ENCODE results near the gene ORAI1. TPM values are rescaled to one million over a fixed set of nuclear protein-coding genes. Genes with fewer than 3 reads are reported as not detected.
A peak's percentile ranks its signal among the peaks of the same experiment; 100 is the strongest.

The ORAI1 gene
- total and polyA plus RNA-seq, 2 of the 13 experiments (the other 11 are each of a cell fraction or from before 2014, with no cell fraction given), result 9.2 to 17.2 TPM

DNA sequence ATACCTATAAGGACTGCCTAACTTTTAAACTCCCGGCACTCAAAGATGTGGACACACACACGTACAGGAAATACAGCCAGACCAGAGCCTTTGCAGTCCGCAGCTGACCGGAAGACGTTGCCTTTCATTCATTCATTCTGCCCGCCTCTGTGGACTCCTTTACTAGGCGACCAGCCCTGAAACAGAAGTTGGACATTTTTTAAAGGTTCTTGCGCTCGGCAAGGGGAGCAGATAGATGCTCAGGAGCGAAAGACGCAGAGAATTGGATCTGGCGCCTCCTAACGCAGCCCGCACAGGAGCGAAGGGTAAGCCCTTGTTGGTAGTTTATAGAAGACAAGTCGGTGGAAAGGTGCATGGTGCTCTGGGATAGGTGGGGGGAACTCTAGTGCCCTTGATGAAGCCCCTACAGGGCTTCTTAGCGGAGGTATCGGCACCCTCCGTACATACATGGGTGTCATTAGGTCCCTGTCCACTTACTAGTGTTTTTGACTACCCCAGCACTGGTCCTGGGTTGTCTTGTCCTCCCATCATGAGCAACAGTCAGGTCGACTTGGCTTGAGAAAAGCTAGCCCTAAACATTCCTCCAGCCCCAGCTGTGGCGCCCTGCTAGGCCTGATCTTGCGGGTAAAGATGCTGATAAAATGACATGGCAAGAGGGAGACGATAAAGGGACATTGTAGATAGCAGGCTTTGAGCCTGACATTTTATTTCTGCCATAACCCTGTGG lies 45.2 kb upstream of the ORAI1 start, which contains the start of gene KDM2B (continued):
- TF ChIP-seq, protein P1, sequence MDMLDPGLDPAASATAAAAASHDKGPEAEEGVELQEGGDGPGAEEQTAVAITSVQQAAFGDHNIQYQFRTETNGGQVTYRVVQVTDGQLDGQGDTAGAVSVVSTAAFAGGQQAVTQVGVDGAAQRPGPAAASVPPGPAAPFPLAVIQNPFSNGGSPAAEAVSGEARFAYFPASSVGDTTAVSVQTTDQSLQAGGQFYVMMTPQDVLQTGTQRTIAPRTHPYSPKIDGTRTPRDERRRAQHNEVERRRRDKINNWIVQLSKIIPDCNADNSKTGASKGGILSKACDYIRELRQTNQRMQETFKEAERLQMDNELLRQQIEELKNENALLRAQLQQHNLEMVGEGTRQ (IDR thresholded peaks at IDR 0.05; ENCODE audit: low read depth, low read length), result no peak
- TF ChIP-seq, protein P1 (CRISPR knock-in tag; IDR thresholded peaks at IDR 0.05; ENCODE audit: borderline replicate concordance), result 0 out of 2 replicates have a peak, but pooled peaks have one; percentile 3
- peak; percentile 45; the same call in 1 of the 2 replicates for TF ChIP-seq SP4 (CRISPR knock-in tag; IDR thresholded peaks at IDR 0.05)
- no peak for TF ChIP-seq HOXA5 (CRISPR knock-in tag; IDR thresholded peaks at IDR 0.05)
- TF ChIP-seq ZNF251 (CRISPR knock-in tag; IDR thresholded peaks at IDR 0.05), result no peak
- no peak for TF ChIP-seq PBX3 (CRISPR knock-in tag; IDR thresholded peaks at IDR 0.05; ENCODE audit: borderline replicate concordance)
- no peak for TF ChIP-seq RARA (CRISPR knock-in tag; IDR thresholded peaks at IDR 0.05)
- TF ChIP-seq KDM4B (CRISPR knock-in tag; IDR thresholded peaks at IDR 0.05), result no peak
- TF ChIP-seq GATA4 (IDR thresholded peaks at IDR 0.05; ENCODE audit: borderline replicate concordance, low read depth), result no peak
- no peak for TF ChIP-seq ZNF136 (CRISPR knock-in tag; IDR thresholded peaks at IDR 0.05; ENCODE audit: low read depth)
- no peak for TF ChIP-seq RARG (CRISPR knock-in tag; IDR thresholded peaks at IDR 0.05; ENCODE audit: low read depth)
- no peak for TF ChIP-seq ZNF546 (CRISPR knock-in tag; conservative IDR thresholded peaks at IDR 0.05)
- no peak for TF ChIP-seq NFIB (CRISPR knock-in tag; IDR thresholded peaks at IDR 0.05; ENCODE audit: borderline replicate concordance)
- TF ChIP-seq GFI1 (CRISPR knock-in tag; IDR thresholded peaks at IDR 0.05; ENCODE audit: borderline replicate concordance), result no peak
- TF ChIP-seq ZNF782 (CRISPR knock-in tag; IDR thresholded peaks at IDR 0.05; ENCODE audit: borderline replicate concordance), result no peak
- no peak for TF ChIP-seq ZNF746 (CRISPR knock-in tag; IDR thresholded peaks at IDR 0.05)
- no peak for TF ChIP-seq KLF15 (CRISPR knock-in tag; IDR thresholded peaks at IDR 0.05; ENCODE audit: borderline replicate concordance)
- no peak for TF ChIP-seq ZBTB20 (CRISPR knock-in tag; IDR thresholded peaks at IDR 0.05; ENCODE audit: borderline replicate concordance, low read depth)
- TF ChIP-seq NR2F6 (IDR thresholded peaks at IDR 0.05), result no peak
- no peak for TF ChIP-seq NR2F6 (CRISPR knock-in tag; IDR thresholded peaks at IDR 0.05)
- no peak for TF ChIP-seq ZNF777 (CRISPR knock-in tag; IDR thresholded peaks at IDR 0.05)
- no peak for TF ChIP-seq AGO2 (optimal IDR thresholded peaks at IDR 0.05; ENCODE audit: low read depth, low read length)
- TF ChIP-seq PAXIP1 (CRISPR knock-in tag; conservative IDR thresholded peaks at IDR 0.05), result 0 out of 2 replicates have a peak, but pooled peaks have one; percentile 9
- TF ChIP-seq SMAD9 (CRISPR knock-in tag; IDR thresholded peaks at IDR 0.05), result no peak
- TF ChIP-seq ZNF232 (CRISPR knock-in tag; IDR thresholded peaks at IDR 0.05; ENCODE audit: borderline replicate concordance), result no peak
- TF ChIP-seq CC2D1A (CRISPR knock-in tag; IDR thresholded peaks at IDR 0.05), result no peak
